ENCODE data around the gene PHACTR3. TPM values are rescaled to one million over a fixed set of nuclear protein-coding genes. Genes with fewer than 3 reads are reported as not detected.
"Not testable (repeated sequence)": the region's sequence is repeated elsewhere in the genome, so short reads cannot be mapped to it uniquely, and the experiment has no call there.

The PHACTR3 gene
- total RNA-seq, 3 donors from 2014 or later = 0.41 to 3.4 (median 1.1) TPM

GRCh38 chr20:59613861-59614260, 9.5 kb downstream of the PHACTR3 start:
- Histone ChIP-seq H3K4me3 (no peak overlapping the region), H3K4me1 (ENCODE audit: low read depth) (no peaks in the 10 kb centered on the region), H3K9me3 (no peaks in the 10 kb centered on the region), H3K36me3 (ENCODE audit: low read depth) (no peaks in the 10 kb centered on the region)
- intact Hi-C loops (cut with DNase I, micrococcal nuclease) = no loop called here
- TF ChIP-seq CTCF (IDR thresholded peaks at IDR 0.05) = no peak
- no peak for DNase-seq
- ATAC-seq = no peak

- intact Hi-C loops (cut with DNase I, micrococcal nuclease) = no loop called here
These were observed 10.4 kb downstream of the PHACTR3 start for GRCh38 chr20:59614714-59615113.

GRCh38 chr20:59616306-59616705, 12.0 kb downstream of the PHACTR3 start:
- no peaks in the 10 kb centered on the region for H3K4me1 ChIP-seq (ENCODE audit: low read depth)
- no peak for ATAC-seq
- no peak for TF ChIP-seq CTCF (IDR thresholded peaks at IDR 0.05)
- no peak for DNase-seq
- intact Hi-C loops (cut with DNase I, micrococcal nuclease) = no loop called here
- no peaks in the 10 kb centered on the region for H3K36me3 ChIP-seq (ENCODE audit: low read depth)
- no peaks in the 10 kb centered on the region for H3K9me3 ChIP-seq
- H3K4me3 ChIP-seq = no peak overlapping the region

More at GRCh38 chr20:59614714-59615113, 10.4 kb downstream of the PHACTR3 start:
- no peak overlapping the region for H3K4me3 ChIP-seq
- H3K36me3 ChIP-seq (ENCODE audit: low read depth) = no peaks in the 10 kb centered on the region
- TF ChIP-seq CTCF (IDR thresholded peaks at IDR 0.05) = no peak
- DNase-seq (no peak), ATAC-seq (no peak)
- no peaks in the 10 kb centered on the region for H3K4me1 ChIP-seq (ENCODE audit: low read depth)
- H3K9me3 ChIP-seq = no peaks in the 10 kb centered on the region

GRCh38 chr20:59617221-59617620, 12.9 kb downstream of the PHACTR3 start:
- DNase-seq = no peak
- Histone ChIP-seq H3K4me3 (no peak overlapping the region), H3K36me3 (ENCODE audit: low read depth) (no peaks in the 10 kb centered on the region), H3K9me3 (no peaks in the 10 kb centered on the region), H3K4me1 (ENCODE audit: low read depth) (no peaks in the 10 kb centered on the region)
- ATAC-seq = no peak
- TF ChIP-seq CTCF (IDR thresholded peaks at IDR 0.05) = no peak
- intact Hi-C loops (cut with DNase I, micrococcal nuclease) = no loop called here

GRCh38 chr20:59618131-59618530, 13.8 kb downstream of the PHACTR3 start:
- no peak for ATAC-seq
- no peak for DNase-seq
- no peaks in the 10 kb centered on the region for H3K4me1 ChIP-seq (ENCODE audit: low read depth)
- H3K4me3 ChIP-seq = no peak overlapping the region
- no peaks in the 10 kb centered on the region for H3K36me3 ChIP-seq (ENCODE audit: low read depth)
- no peak for TF ChIP-seq CTCF (IDR thresholded peaks at IDR 0.05)
- no peaks in the 10 kb centered on the region for H3K9me3 ChIP-seq
- intact Hi-C loops (cut with DNase I, micrococcal nuclease) = no loop called here

- intact Hi-C loops (cut with DNase I, micrococcal nuclease); ATAC-seq: not testable (repeated sequence)
These were observed 14.2 kb downstream of the PHACTR3 start for GRCh38 chr20:59618585-59618984.

More at GRCh38 chr20:59618585-59618984, 14.2 kb downstream of the PHACTR3 start:
- not testable (repeated sequence) for H3K4me1 ChIP-seq (ENCODE audit: low read depth); H3K4me3 ChIP-seq; H3K9me3 ChIP-seq; H3K36me3 ChIP-seq (ENCODE audit: low read depth); DNase-seq
